Gastrocnemius medialis (tissue), 4 donors: Measurements from ENCODE around the gene TRPM4. TPM values are rescaled to one million over a fixed set of nuclear protein-coding genes. Genes with fewer than 3 reads are reported as not detected.
"Not testable (repeated sequence)": the region's sequence is repeated elsewhere in the genome, so short reads cannot be mapped to it uniquely, and the experiment has no call there.

ENCODE experiments used
- ATAC-seq, 2 donors: fragments of 150-250 bp; one replicate each; pipeline ENCODE4 v1.9.1; 2016
- DNase-seq, 2 donors: peaks; one replicate each; pipeline ENCODE4 v3.0.0-alpha.2; 2019
- H3K27ac ChIP-seq, 4 donors: fragments of 200-600 bp; sonication (generic); 1 replicate in 1 of 4; 2 replicates in 3 of 4; pipeline ENCODE4 v1.5.1; 2016 to 2018; ENCODE audit warnings: mild to moderate bottlenecking in 2 of 4, moderate library complexity in 1 of 4
- H3K27me3 ChIP-seq, 3 donors: fragments of 200-600 bp; sonication (generic) in 2 of 3; 1 replicate in 1 of 3; 2 replicates in 2 of 3; pipeline versions ENCODE4 v1.5.1 to v1.6.0; 2016 to 2019; ENCODE audit warnings: mild to moderate bottlenecking in 1 of 3, moderate library complexity in 1 of 3
- H3K36me3 ChIP-seq, 2 donors: fragments of 200-600 bp; sonication (generic) in 1 of 2; one replicate each; pipeline ENCODE4 v1.5.1; 2017 to 2018
- H3K4me1 ChIP-seq, 2 donors: fragments of 200-600 bp; sonication (generic) in 1 of 2; one replicate each; pipeline ENCODE4 v1.5.1; 2016 to 2017; ENCODE audit warnings: mild to moderate bottlenecking in 2 of 2
- H3K4me3 ChIP-seq, 4 donors: fragments of 200-600 bp; sonication (generic) in 3 of 4; 1 replicate in 1 of 4; 2 replicates in 3 of 4; pipeline ENCODE4 v1.5.1; 2016 to 2019; ENCODE audit warnings: mild to moderate bottlenecking in 2 of 4
- H3K9me3 ChIP-seq, 3 donors: fragments of 200-600 bp; sonication (generic) in 2 of 3; 1 replicate in 1 of 3; 2 replicates in 2 of 3; pipeline ENCODE4 v1.5.1; 2016 to 2019
- POLR2A ChIP-seq, 2 donors: fragments of 450-650 bp; IDR thresholded peaks; one replicate each; pipeline ENCODE4 v1.6.1; 2017; ENCODE audit warnings: antibody characterized with exemption in 2 of 2, mild to moderate bottlenecking in 2 of 2, moderate library complexity in 2 of 2
- in situ Hi-C, 4 donors: fragments of 200-750 bp; cut with MboI; loops; one replicate each; pipeline versions ENCODE4 v1.15.0 to v1.8.0; 2017; ENCODE audit warnings: low sequenced_read_pairs in 4 of 4
- intact Hi-C: fragments of 100-400 bp; cut with DNase I; formaldehyde crosslinking; loops from one replicate; pipeline ENCODE4 v1.15.1; 2023; ENCODE audit warnings: low total_unique reads
- total RNA-seq, 4 donors: library from RNA; depleted of rRNA; stranded (reverse); fragments of >200 nt; gene quantifications; one replicate each; pipeline versions ENCODE4 v1.1.0 to v1.2.3, GENCODE V29; 2016
- TF ChIP-seq, protein P1 (sequence below), 5 experiments: fragments of 450-650 bp in 3 of 5; fragments of 200-600 bp in 2 of 5; sonication (generic) in 2 of 5; IDR thresholded peaks in 4 of 5; conservative IDR thresholded peaks in 1 of 5; 1 replicate in 4 of 5; 2 replicates in 1 of 5; pipeline ENCODE4 v1.5.1; 2016 to 2019; ENCODE audit warnings: antibody characterized with exemption in 5 of 5, mild to moderate bottlenecking in 3 of 5, moderate library complexity in 3 of 5

Gene TRPM4
- total RNA-seq, 4 donors from 2014 or later: 10.4 to 11.5 (median 11.3) TPM

GRCh38 chr19:49165865-49166301, 8.3 kb downstream of the TRPM4 start:
- no peaks in the 10 kb centered on the region for H3K27me3 ChIP-seq
- H3K27ac ChIP-seq: peak overlapping the region; percentile 80 to 99 (median 91)
- H3K9me3 ChIP-seq: no peaks in the 10 kb centered on the region
- TF ChIP-seq, protein P1, sequence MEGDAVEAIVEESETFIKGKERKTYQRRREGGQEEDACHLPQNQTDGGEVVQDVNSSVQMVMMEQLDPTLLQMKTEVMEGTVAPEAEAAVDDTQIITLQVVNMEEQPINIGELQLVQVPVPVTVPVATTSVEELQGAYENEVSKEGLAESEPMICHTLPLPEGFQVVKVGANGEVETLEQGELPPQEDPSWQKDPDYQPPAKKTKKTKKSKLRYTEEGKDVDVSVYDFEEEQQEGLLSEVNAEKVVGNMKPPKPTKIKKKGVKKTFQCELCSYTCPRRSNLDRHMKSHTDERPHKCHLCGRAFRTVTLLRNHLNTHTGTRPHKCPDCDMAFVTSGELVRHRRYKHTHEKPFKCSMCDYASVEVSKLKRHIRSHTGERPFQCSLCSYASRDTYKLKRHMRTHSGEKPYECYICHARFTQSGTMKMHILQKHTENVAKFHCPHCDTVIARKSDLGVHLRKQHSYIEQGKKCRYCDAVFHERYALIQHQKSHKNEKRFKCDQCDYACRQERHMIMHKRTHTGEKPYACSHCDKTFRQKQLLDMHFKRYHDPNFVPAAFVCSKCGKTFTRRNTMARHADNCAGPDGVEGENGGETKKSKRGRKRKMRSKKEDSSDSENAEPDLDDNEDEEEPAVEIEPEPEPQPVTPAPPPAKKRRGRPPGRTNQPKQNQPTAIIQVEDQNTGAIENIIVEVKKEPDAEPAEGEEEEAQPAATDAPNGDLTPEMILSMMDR (IDR thresholded peaks at IDR 0.05 in 4 of 5, conservative IDR thresholded peaks at IDR 0.05 in 1 of 5): peak in 1 of 5 experiments; percentile 14
- TF ChIP-seq POLR2A (IDR thresholded peaks at IDR 0.05): no peak
- in situ Hi-C loops: no loop called here
- DNase-seq: no peak
- intact Hi-C loops: no loop called here
- ATAC-seq: no peak
- peaks cover 16 to 22% of the 10 kb centered on the region in 2 donors for H3K4me1 ChIP-seq
- peak overlapping the region in 3 of 4 donors; percentile 12 to 22 (median 13) for H3K4me3 ChIP-seq
- H3K36me3 ChIP-seq: peaks cover 0 to 10% of the 10 kb centered on the region in 2 donors

GRCh38 chr19:49167857-49168409, 10.3 kb downstream of the TRPM4 start:
- in situ Hi-C loops (no loop called here), intact Hi-C loops (no loop called here)
- DNase-seq (no peak), ATAC-seq (no peak)
- Histone ChIP-seq H3K4me3 (no peak overlapping the region), H3K27me3 (no peaks in the 10 kb centered on the region), H3K9me3 (no peaks in the 10 kb centered on the region), H3K4me1 (peaks cover 16 to 20% of the 10 kb centered on the region in 2 donors), H3K27ac (no peak overlapping the region), H3K36me3 (peaks cover 0 to 31% of the 10 kb centered on the region in 2 donors)
- TF ChIP-seq, protein P1 (IDR thresholded peaks at IDR 0.05 in 4 of 5, conservative IDR thresholded peaks at IDR 0.05 in 1 of 5): no peak
- no peak for TF ChIP-seq POLR2A (IDR thresholded peaks at IDR 0.05)

DNA sequence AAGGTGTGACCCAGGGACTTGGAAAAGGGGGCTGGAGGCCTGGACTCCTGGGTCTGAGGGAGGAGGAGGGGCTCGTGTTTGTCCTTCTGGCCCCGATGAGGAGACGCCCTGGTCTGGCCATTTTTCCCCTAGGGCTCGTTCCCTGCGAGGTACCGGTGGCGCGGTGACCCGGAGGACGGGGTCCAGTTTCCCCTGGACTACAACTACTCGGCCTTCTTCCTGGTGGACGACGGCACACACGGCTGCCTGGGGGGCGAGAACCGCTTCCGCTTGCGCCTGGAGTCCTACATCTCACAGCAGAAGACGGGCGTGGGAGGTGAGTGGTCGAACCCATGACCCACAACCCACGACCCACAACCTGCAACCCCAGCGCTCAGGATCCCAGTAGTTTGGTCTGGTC, 10.8 kb downstream of the TRPM4 start:
- intact Hi-C loops: no loop called here
- Histone ChIP-seq H3K4me1 (peaks cover 16 to 20% of the 10 kb centered on the region in 2 donors), H3K27me3 (no peaks in the 10 kb centered on the region), H3K9me3 (no peaks in the 10 kb centered on the region), H3K36me3 (peaks cover 0 to 35% of the 10 kb centered on the region in 2 donors), H3K4me3 (no peak overlapping the region), H3K27ac (no peak overlapping the region)
- TF ChIP-seq, protein P1 (IDR thresholded peaks at IDR 0.05 in 4 of 5, conservative IDR thresholded peaks at IDR 0.05 in 1 of 5): no peak
- TF ChIP-seq POLR2A (IDR thresholded peaks at IDR 0.05): no peak
- no peak for ATAC-seq
- in situ Hi-C loops: no loop called here
- DNase-seq: no peak

GRCh38 chr19:49173198-49173597, 15.6 kb downstream of the TRPM4 start:
- ATAC-seq (no peak), DNase-seq (no peak)
- in situ Hi-C loops (no loop called here), intact Hi-C loops (no loop called here)
- TF ChIP-seq POLR2A (IDR thresholded peaks at IDR 0.05): no peak
- TF ChIP-seq, protein P1 (IDR thresholded peaks at IDR 0.05 in 4 of 5, conservative IDR thresholded peaks at IDR 0.05 in 1 of 5): no peak
- Histone ChIP-seq H3K4me1 (no peaks in the 10 kb centered on the region), H3K27ac (no peak overlapping the region), H3K27me3 (no peaks in the 10 kb centered on the region), H3K36me3 (peaks cover 0 to 52% of the 10 kb centered on the region in 2 donors), H3K9me3 (no peaks in the 10 kb centered on the region), H3K4me3 (no peak overlapping the region)

DNA sequence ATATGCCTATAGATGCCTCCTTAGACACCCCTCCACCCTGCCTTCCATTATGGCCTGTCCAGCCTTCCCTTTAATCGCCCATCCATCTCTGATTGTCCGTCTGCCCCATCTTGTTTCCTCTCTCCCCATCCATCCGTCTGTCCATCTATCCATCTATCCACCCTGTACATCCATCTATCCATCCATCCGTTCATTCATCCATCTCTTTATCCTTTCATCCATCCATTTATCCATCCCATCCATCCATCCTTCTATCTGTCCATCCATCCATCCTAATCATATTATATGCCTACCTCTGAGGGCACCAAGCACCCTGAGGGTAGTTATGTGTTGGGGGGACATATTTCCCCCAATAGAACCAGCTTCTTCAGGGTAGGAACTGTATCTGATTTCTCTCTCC, 23.1 kb downstream of the TRPM4 start:
- H3K27ac ChIP-seq: no peak overlapping the region
- in situ Hi-C loops: no loop called here
- peaks cover 0 to 33% of the 10 kb centered on the region in 2 donors for H3K36me3 ChIP-seq
- DNase-seq (no peak), ATAC-seq (no peak)
- no peaks in the 10 kb centered on the region for H3K4me1 ChIP-seq
- no peaks in the 10 kb centered on the region for H3K27me3 ChIP-seq
- no peak for TF ChIP-seq POLR2A (IDR thresholded peaks at IDR 0.05)
- TF ChIP-seq, protein P1 (IDR thresholded peaks at IDR 0.05 in 4 of 5, conservative IDR thresholded peaks at IDR 0.05 in 1 of 5): no peak
- no peak overlapping the region for H3K4me3 ChIP-seq
- intact Hi-C loops: no loop called here
- no peaks in the 10 kb centered on the region for H3K9me3 ChIP-seq

- ATAC-seq, in situ Hi-C loops, H3K4me1 ChIP-seq, intact Hi-C loops, H3K27me3 ChIP-seq, H3K27ac ChIP-seq, H3K4me3 ChIP-seq, H3K9me3 ChIP-seq, DNase-seq: not testable (repeated sequence)
- peaks cover 0 to 47% of the 10 kb centered on the region in 2 donors for H3K36me3 ChIP-seq
Observed at GRCh38 chr19:49182010-49182847, 24.6 kb downstream of the TRPM4 start.
